H9 (cell line): ENCODE data around the gene RNF157. TPM values are rescaled to one million over a fixed set of nuclear protein-coding genes. Genes with fewer than 3 reads are reported as not detected.

Experiments
- DNase-seq: peaks from one replicate; pipeline ENCODE4 v3.0.0-alpha.2; 2017
- H2AFZ ChIP-seq: one replicate; pipeline ENCODE4 v1.6.1; 2013; ENCODE audit warnings: mild to moderate bottlenecking, low read length, control low read depth, moderate library complexity
- H2AK5ac ChIP-seq: 2 replicates; pipeline ENCODE4 v1.6.1; 2013; ENCODE audit warnings: low read length, control low read depth, mixed read lengths; ENCODE audit not compliant: insufficient read length
- H2BK120ac ChIP-seq: one replicate; pipeline ENCODE4 v1.6.1; 2013; ENCODE audit warnings: low read depth, mild to moderate bottlenecking, low read length, control low read depth, inconsistent platforms; ENCODE audit not compliant: poor library complexity, severe bottlenecking
- H2BK12ac ChIP-seq: 2 replicates; pipeline ENCODE4 v1.6.1; 2013; ENCODE audit warnings: low read length, control low read depth, mixed read lengths, low read depth; ENCODE audit not compliant: insufficient read length
- H2BK15ac ChIP-seq: 2 replicates; pipeline ENCODE4 v1.6.1; 2013; ENCODE audit warnings: low read depth, low read length, control low read depth
- H2BK20ac ChIP-seq: one replicate; pipeline ENCODE4 v1.6.1; 2013; ENCODE audit warnings: low read depth, mild to moderate bottlenecking, low read length, control low read depth, inconsistent platforms; ENCODE audit not compliant: poor library complexity, severe bottlenecking
- H2BK5ac ChIP-seq: 2 replicates; pipeline ENCODE4 v1.6.1; 2013; ENCODE audit warnings: low read length, control low read depth, mixed read lengths; ENCODE audit not compliant: insufficient read length
- H3K14ac ChIP-seq: 2 replicates; pipeline ENCODE4 v1.6.1; 2013; ENCODE audit warnings: low read length, control low read depth; ENCODE audit not compliant: insufficient read depth
- H3K18ac ChIP-seq: 2 replicates; pipeline ENCODE4 v1.6.1; 2013; ENCODE audit warnings: low read depth, mild to moderate bottlenecking, mixed read lengths, low read length, control low read depth; ENCODE audit not compliant: insufficient read length
- H3K23ac ChIP-seq: 2 replicates; pipeline ENCODE4 v1.6.1; 2013; ENCODE audit warnings: low read length, control low read depth, mixed read lengths, low read depth; ENCODE audit not compliant: insufficient read length
- H3K23me2 ChIP-seq: 2 replicates; pipeline ENCODE4 v1.6.1; 2013; ENCODE audit warnings: low read depth, mild to moderate bottlenecking, mixed read lengths, low read length, control low read depth; ENCODE audit not compliant: insufficient read length, poor library complexity, severe bottlenecking
- H3K27ac ChIP-seq: 2 replicates; pipeline ENCODE4 v1.5.1; 2013; ENCODE audit warnings: low read length, control low read depth, mixed read lengths, low read depth; ENCODE audit not compliant: insufficient read length
- H3K27me3 ChIP-seq: 2 replicates; pipeline ENCODE4 v1.6.1; 2013; ENCODE audit warnings: low read length, control low read depth, inconsistent platforms; ENCODE audit not compliant: insufficient read depth
- H3K4ac ChIP-seq: 2 replicates; pipeline ENCODE4 v1.6.1; 2013; ENCODE audit warnings: low read depth, mild to moderate bottlenecking, control low read depth, inconsistent platforms, low read length, moderate library complexity
- H3K4me1 ChIP-seq: 2 replicates; pipeline ENCODE4 v1.6.1; 2013; ENCODE audit warnings: low read length, control low read depth, inconsistent platforms; ENCODE audit not compliant: insufficient read depth
- H3K4me2 ChIP-seq: 2 replicates; pipeline ENCODE4 v1.6.1; 2013; ENCODE audit warnings: low read length, control low read depth, mixed read lengths; ENCODE audit not compliant: insufficient read length, insufficient read depth
- H3K56ac ChIP-seq: 2 replicates; pipeline ENCODE4 v1.6.1; 2013; ENCODE audit warnings: low read depth, mild to moderate bottlenecking, mixed read lengths, low read length, control low read depth; ENCODE audit not compliant: insufficient read length
- H3K79me1 ChIP-seq: 2 replicates; pipeline ENCODE4 v1.6.1; 2013; ENCODE audit warnings: low read depth, mild to moderate bottlenecking, moderate library complexity, low read length, control low read depth, inconsistent platforms; ENCODE audit not compliant: insufficient read depth, poor library complexity, severe bottlenecking
- H3K79me2 ChIP-seq: 2 replicates; pipeline ENCODE4 v1.6.1; 2013; ENCODE audit warnings: low read length, control low read depth, inconsistent platforms; ENCODE audit not compliant: insufficient read depth
- H3K9ac ChIP-seq: 2 replicates; pipeline ENCODE4 v1.6.1; 2013; ENCODE audit warnings: low read length, control low read depth, mixed read lengths; ENCODE audit not compliant: insufficient read length; ENCODE audit errors: extremely low read depth
- H3K9me3 ChIP-seq: one replicate; pipeline ENCODE4 v1.6.1; 2013; ENCODE audit warnings: low read depth, low read length, inconsistent platforms; ENCODE audit not compliant: control insufficient read depth
- H3T11ph ChIP-seq: one replicate; pipeline ENCODE4 v1.6.1; 2013; ENCODE audit warnings: mild to moderate bottlenecking, low read length, control low read depth, inconsistent platforms
- H4K20me1 ChIP-seq: one replicate; pipeline ENCODE4 v1.6.1; 2013; ENCODE audit not compliant: control insufficient read depth, insufficient read length, insufficient read depth
- H4K5ac ChIP-seq: 2 replicates; pipeline ENCODE4 v1.6.1; 2013; ENCODE audit warnings: low read depth, mild to moderate bottlenecking, mixed read lengths, low read length, control low read depth; ENCODE audit not compliant: insufficient read length
- H4K8ac ChIP-seq: replicated peaks from 2 replicates; pipeline ENCODE4 v1.6.1; 2013; ENCODE audit warnings: low read length, control low read depth, mixed read lengths, low read depth; ENCODE audit not compliant: insufficient read length
- H4K91ac ChIP-seq: 2 replicates; pipeline ENCODE4 v1.6.1; 2013; ENCODE audit warnings: low read depth, mild to moderate bottlenecking, moderate library complexity, mixed read lengths, low read length, control low read depth; ENCODE audit not compliant: insufficient read length
- H3K27ac Mint-ChIP-seq, 3 experiments: 2 replicates in 2 of 3; 3 replicates in 1 of 3; pipeline ENCODE4 v1.8.0; 2020 to 2021; ENCODE audit warnings: mixed read lengths in 3 of 3, mild to moderate bottlenecking in 1 of 3, moderate library complexity in 1 of 3
- H3K27me3 Mint-ChIP-seq: 2 replicates; pipeline ENCODE4 v1.8.0; 2021; ENCODE audit warnings: low read depth, mild to moderate bottlenecking, moderate library complexity, mixed read lengths
- H3K36me3 Mint-ChIP-seq, 3 experiments: 2 replicates in 2 of 3; 3 replicates in 1 of 3; pipeline ENCODE4 v1.8.0; 2020 to 2021; ENCODE audit warnings: low read depth in 3 of 3, mixed read lengths in 3 of 3; ENCODE audit not compliant: insufficient read depth in 1 of 3
- H3K4me1 Mint-ChIP-seq, 2 experiments: 2 replicates each; pipeline ENCODE4 v1.8.0; 2020; ENCODE audit warnings: mixed read lengths in 2 of 2
- H3K4me3 Mint-ChIP-seq, 2 experiments: 2 replicates in 1 of 2; 3 replicates in 1 of 2; pipeline ENCODE4 v1.8.0; 2020 to 2021; ENCODE audit warnings: mild to moderate bottlenecking in 2 of 2, mixed read lengths in 2 of 2, moderate library complexity in 1 of 2
- H3K9me3 Mint-ChIP-seq, 2 experiments: 2 replicates in 1 of 2; 3 replicates in 1 of 2; pipeline ENCODE4 v1.8.0; 2020; ENCODE audit warnings: mild to moderate bottlenecking in 2 of 2, mixed read lengths in 2 of 2, moderate library complexity in 1 of 2
- CTCF ChIP-seq: fragments of 200-600 bp; sonication (generic); conservative IDR thresholded peaks from 3 replicates; pipeline ENCODE4 v1.8.0; 2021; ENCODE audit warnings: antibody characterized with exemption, mild to moderate bottlenecking
- WGBS: extraction: QIAGEN DNeasy Blood & Tissue Kit; methylation state at CpG from one replicate; pipeline ENCODE4 v1.1.7; 2013; ENCODE audit warnings: missing lambda C conversion rate, low lambda C conversion rate, mixed read lengths; ENCODE audit not compliant: insufficient read length; ENCODE audit errors: extremely low coverage; 5-methylcytosine and 5-hydroxymethylcytosine counted together
- total RNA-seq: library from RNA; stranded (reverse); gene quantifications from 2 replicates; pipeline ENCODE4 v1.2.1, GENCODE V29; 2021

The RNF157 gene
- total RNA-seq, 1 experiment from 2014 or later: 9.9 TPM

DNA sequence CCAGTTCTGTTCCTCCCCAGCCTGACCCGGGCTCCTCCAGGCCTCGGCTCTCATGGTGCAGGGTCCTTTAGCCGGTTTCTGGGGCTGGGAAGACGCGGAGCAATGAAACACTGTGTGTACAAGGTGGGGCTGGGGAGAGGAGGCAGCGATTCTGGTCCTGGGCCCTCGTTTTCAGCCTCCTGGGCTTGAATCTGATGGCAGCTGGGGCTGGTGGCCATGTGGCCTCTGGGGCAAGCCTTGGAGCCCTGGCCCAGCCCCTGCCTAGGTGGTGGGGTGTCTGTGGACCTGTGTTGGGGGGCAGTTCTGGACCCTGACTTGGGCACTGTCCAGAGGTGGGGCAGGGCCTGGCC is 103.3 kb downstream of the RNF157 start:
- Histone ChIP-seq H3T11ph (no peak overlapping the region), H2AK5ac (no peak overlapping the region), H2BK5ac (no peak overlapping the region), H4K91ac (no peak overlapping the region), H2BK12ac (no peak overlapping the region), H4K5ac (no peak overlapping the region), H4K8ac (no peak overlapping the region), H4K20me1 (no peaks in the 10 kb centered on the region), H3K23me2 (peaks cover 51% of the 10 kb centered on the region), H3K4me2 (no peak overlapping the region), H3K27me3 (peaks cover 40% of the 10 kb centered on the region), H3K56ac (no peak overlapping the region), H2BK15ac (no peak overlapping the region), H3K14ac (no peak overlapping the region), H2AFZ (no peak overlapping the region), H3K9ac (no peak overlapping the region), H3K9me3 (no peaks in the 10 kb centered on the region), H3K27ac (no peak overlapping the region), H3K4ac (no peak overlapping the region), H2BK120ac (no peak overlapping the region), H2BK20ac (no peak overlapping the region), H3K4me1 (peaks cover 5% of the 10 kb centered on the region; the same call in 1 of the 2 replicates), H3K23ac (no peak overlapping the region), H3K79me2 (no peaks in the 10 kb centered on the region), H3K18ac (no peak overlapping the region), H3K79me1 (no peaks in the 10 kb centered on the region)
- Mint-ChIP-seq H3K4me3 (peak overlapping the region in 1 of 2 experiments; percentile 75; a peak in 4 of 5 replicates), H3K27me3 (peaks cover 68% of the 10 kb centered on the region), H3K27ac (no peak overlapping the region), H3K9me3 (peaks cover 0 to 3% of the 10 kb centered on the region in 2 experiments; a peak in 2 of 5 replicates), H3K36me3 (no peaks in the 10 kb centered on the region), H3K4me1 (peaks cover 61 to 76% of the 10 kb centered on the region in 2 experiments)
- no peak for DNase-seq
- no CpG with 5 or more reads among the region's 7 CpGs for WGBS
- TF ChIP-seq CTCF: no peak
